ENCODE measurements around the gene DAP3.

Gene DAP3

GRCh38 chr1:155776414-155776813 lies 87.5 kb downstream of the DAP3 start:
- DNase-seq (ENCODE audit: low read depth, low spot score) = no peak

- no peak for DNase-seq (ENCODE audit: low read depth, low spot score)
Measured at GRCh38 chr1:155777582-155777981, 88.7 kb downstream of the DAP3 start.
